Astrocyte (in vitro differentiated cells and primary cell): ENCODE measurements around the gene UQCR11. TPM values are rescaled to one million over a fixed set of nuclear protein-coding genes. Genes with fewer than 3 reads are reported as not detected.
A peak's percentile ranks its signal among the peaks of the same experiment; 100 is the strongest.

ENCODE experiments used
- DNase-seq: peaks from one replicate; pipeline ENCODE4 v3.0.0-alpha.2; 2010; ENCODE audit warnings: low read depth
- FAIRE-seq: peaks from 2 replicates; lab custom pipeline; 2011; peaks lifted over from hg19 to GRCh38; lab: Jason Lieb, UNC
- H2AFZ ChIP-seq: 2 replicates; pipeline ENCODE4 v1.6.0; 2012; ENCODE audit warnings: low read depth, low read length, inconsistent platforms
- H3K27ac ChIP-seq: 2 replicates; pipeline ENCODE4 v1.5.1; 2011; ENCODE audit warnings: low read depth, low read length, inconsistent platforms
- H3K27me3 ChIP-seq: 2 replicates; pipeline ENCODE4 v1.6.0; 2011; ENCODE audit warnings: low read length, inconsistent platforms; ENCODE audit not compliant: insufficient read depth
- H3K36me3 ChIP-seq: 2 replicates; pipeline ENCODE4 v1.5.1; 2011; ENCODE audit warnings: low read length, inconsistent platforms; ENCODE audit not compliant: insufficient read depth
- H3K4me1 ChIP-seq: 2 replicates; pipeline ENCODE4 v1.5.1; 2011; ENCODE audit warnings: low read length, inconsistent platforms; ENCODE audit not compliant: insufficient read depth
- H3K4me2 ChIP-seq: 2 replicates; pipeline ENCODE4 v1.6.0; 2012; ENCODE audit warnings: low read length, inconsistent platforms
- H3K4me3 ChIP-seq: 2 replicates; pipeline ENCODE4 v1.5.1; 2011; ENCODE audit warnings: low read depth, mild to moderate bottlenecking, low read length, inconsistent platforms; ENCODE audit not compliant: insufficient read depth
- H3K79me2 ChIP-seq: 2 replicates; pipeline ENCODE4 v1.6.0; 2012; ENCODE audit warnings: mild to moderate bottlenecking, low read length, inconsistent platforms; ENCODE audit not compliant: insufficient read depth
- H3K9ac ChIP-seq: 2 replicates; pipeline ENCODE4 v1.6.0; 2012; ENCODE audit warnings: mild to moderate bottlenecking, low read length, inconsistent platforms
- H3K9me3 ChIP-seq: 2 replicates; pipeline ENCODE4 v1.5.1; 2012; ENCODE audit warnings: low read depth, mild to moderate bottlenecking, low read length, inconsistent platforms; ENCODE audit not compliant: insufficient read depth
- H4K20me1 ChIP-seq: 2 replicates; pipeline ENCODE4 v1.6.0; 2012; ENCODE audit warnings: low read length, inconsistent platforms; ENCODE audit not compliant: insufficient read depth
- H3K27ac Mint-ChIP-seq: one replicate; pipeline ENCODE4 v1.8.0; 2021; ENCODE audit warnings: mild to moderate bottlenecking, mixed read lengths; ENCODE audit not compliant: unreplicated experiment
- H3K27me3 Mint-ChIP-seq: one replicate; pipeline ENCODE4 v1.8.0; 2021; ENCODE audit warnings: low read depth, mixed read lengths; ENCODE audit not compliant: unreplicated experiment
- H3K36me3 Mint-ChIP-seq: one replicate; pipeline ENCODE4 v1.8.0; 2021; ENCODE audit warnings: low read depth, mixed read lengths; ENCODE audit not compliant: unreplicated experiment
- H3K4me1 Mint-ChIP-seq: one replicate; pipeline ENCODE4 v1.8.0; 2021; ENCODE audit warnings: low read depth, mixed read lengths; ENCODE audit not compliant: unreplicated experiment
- H3K4me3 Mint-ChIP-seq: one replicate; pipeline ENCODE4 v1.8.0; 2021; ENCODE audit warnings: mild to moderate bottlenecking, moderate library complexity, mixed read lengths; ENCODE audit not compliant: unreplicated experiment
- H3K9me3 Mint-ChIP-seq: one replicate; pipeline ENCODE4 v1.8.0; 2021; ENCODE audit warnings: mild to moderate bottlenecking, mixed read lengths; ENCODE audit not compliant: unreplicated experiment
- EZH2 ChIP-seq: IDR thresholded peaks from 2 replicates; pipeline ENCODE4 v1.6.1; 2012; ENCODE audit warnings: mild to moderate bottlenecking, low read length, inconsistent platforms; ENCODE audit not compliant: insufficient read depth
- total RNA-seq: library from RNA; stranded (reverse); gene quantifications from 2 replicates; pipeline ENCODE4 v1.2.1, GENCODE V29; 2021
- TF ChIP-seq, protein P1 (sequence below): IDR thresholded peaks from 2 replicates; pipeline ENCODE4 v1.5.1; 2011; ENCODE audit warnings: low read depth, mild to moderate bottlenecking, inconsistent platforms, low read length, moderate library complexity; ENCODE audit not compliant: insufficient read depth

Gene UQCR11
- total RNA-seq, 1 donor from 2014 or later = 255 TPM

DNA sequence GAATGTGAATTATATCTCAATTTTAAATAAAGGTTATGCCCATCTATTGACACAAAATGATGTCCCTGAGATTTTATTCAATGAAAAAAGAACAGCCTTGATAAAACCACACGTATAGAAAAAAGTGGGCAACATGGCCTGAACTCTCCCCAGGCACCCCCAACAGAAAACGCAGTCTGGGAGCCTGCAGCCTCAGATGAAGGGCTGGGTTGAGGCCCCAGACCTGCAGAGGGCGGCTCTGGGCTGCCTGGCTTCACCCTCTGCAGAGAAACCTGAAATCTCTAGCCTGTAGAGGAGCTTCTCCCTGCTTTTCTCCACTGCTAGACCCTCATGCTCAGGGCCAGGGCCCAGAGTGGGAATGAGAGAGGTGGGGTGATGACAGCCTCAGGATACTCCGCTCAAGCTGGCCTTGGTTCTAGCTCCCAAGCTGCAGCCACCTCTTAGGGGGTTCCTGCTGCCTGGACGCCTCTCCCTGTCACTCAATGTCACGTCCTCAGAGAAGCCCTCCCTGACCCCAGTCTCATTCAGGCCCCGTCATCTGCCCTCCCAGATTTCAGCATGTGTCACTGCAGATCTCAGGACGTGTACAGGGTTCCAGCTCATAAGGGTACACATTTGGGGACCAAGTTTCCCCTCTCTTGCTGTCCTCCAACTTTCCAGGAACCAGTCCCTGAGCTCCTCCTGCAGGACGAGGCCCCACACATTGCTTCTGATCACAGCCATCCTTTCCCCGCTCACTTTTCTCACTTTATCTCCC, 14.4 kb downstream of the UQCR11 start:
- Histone ChIP-seq H3K9ac (peak overlapping the region; percentile 100), H3K4me3 (peak overlapping the region; percentile 84), H3K4me2 (peak overlapping the region; percentile 97), H3K79me2 (peaks cover 61% of the 10 kb centered on the region), H3K27ac (no peak overlapping the region), H3K36me3 (no peaks in the 10 kb centered on the region), H3K4me1 (peaks cover 11% of the 10 kb centered on the region), H2AFZ (no peak overlapping the region), H3K9me3 (no peaks in the 10 kb centered on the region), H3K27me3 (no peaks in the 10 kb centered on the region), H4K20me1 (peaks cover 47% of the 10 kb centered on the region)
- H3K27ac Mint-ChIP-seq = peak overlapping the region; percentile 80
- H3K27me3 Mint-ChIP-seq = no peaks in the 10 kb centered on the region
- H3K36me3 Mint-ChIP-seq = peaks cover 8% of the 10 kb centered on the region
- H3K4me1 Mint-ChIP-seq = peaks cover 6% of the 10 kb centered on the region
- no peak for TF ChIP-seq EZH2
- TF ChIP-seq, protein P1, sequence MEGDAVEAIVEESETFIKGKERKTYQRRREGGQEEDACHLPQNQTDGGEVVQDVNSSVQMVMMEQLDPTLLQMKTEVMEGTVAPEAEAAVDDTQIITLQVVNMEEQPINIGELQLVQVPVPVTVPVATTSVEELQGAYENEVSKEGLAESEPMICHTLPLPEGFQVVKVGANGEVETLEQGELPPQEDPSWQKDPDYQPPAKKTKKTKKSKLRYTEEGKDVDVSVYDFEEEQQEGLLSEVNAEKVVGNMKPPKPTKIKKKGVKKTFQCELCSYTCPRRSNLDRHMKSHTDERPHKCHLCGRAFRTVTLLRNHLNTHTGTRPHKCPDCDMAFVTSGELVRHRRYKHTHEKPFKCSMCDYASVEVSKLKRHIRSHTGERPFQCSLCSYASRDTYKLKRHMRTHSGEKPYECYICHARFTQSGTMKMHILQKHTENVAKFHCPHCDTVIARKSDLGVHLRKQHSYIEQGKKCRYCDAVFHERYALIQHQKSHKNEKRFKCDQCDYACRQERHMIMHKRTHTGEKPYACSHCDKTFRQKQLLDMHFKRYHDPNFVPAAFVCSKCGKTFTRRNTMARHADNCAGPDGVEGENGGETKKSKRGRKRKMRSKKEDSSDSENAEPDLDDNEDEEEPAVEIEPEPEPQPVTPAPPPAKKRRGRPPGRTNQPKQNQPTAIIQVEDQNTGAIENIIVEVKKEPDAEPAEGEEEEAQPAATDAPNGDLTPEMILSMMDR = no peak
- FAIRE-seq = no peak
- H3K4me3 Mint-ChIP-seq = peak overlapping the region; percentile 95
- no peak for DNase-seq
- no peaks in the 10 kb centered on the region for H3K9me3 Mint-ChIP-seq

DNA sequence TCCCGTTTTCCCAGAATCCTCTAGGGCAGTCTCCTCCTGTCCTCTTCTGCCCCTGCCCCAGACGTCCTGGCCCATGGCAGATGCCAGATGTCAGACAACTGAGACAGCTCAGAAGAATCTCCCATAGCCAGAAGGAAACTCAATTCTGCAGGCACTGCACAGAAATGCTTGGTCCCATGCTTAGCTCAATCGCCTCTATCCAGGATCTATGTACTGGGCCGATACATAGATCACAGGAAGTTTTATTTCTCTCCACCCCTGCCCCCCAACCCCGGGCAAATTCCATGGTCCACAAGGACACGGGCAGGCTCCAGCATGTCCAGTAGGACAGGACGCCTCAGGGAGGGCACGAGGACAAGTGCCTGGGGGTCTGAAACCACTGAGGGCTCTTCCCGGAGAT, 17.4 kb downstream of the UQCR11 start:
- TF ChIP-seq, protein P1 = no peak
- no peak for TF ChIP-seq EZH2

DNA sequence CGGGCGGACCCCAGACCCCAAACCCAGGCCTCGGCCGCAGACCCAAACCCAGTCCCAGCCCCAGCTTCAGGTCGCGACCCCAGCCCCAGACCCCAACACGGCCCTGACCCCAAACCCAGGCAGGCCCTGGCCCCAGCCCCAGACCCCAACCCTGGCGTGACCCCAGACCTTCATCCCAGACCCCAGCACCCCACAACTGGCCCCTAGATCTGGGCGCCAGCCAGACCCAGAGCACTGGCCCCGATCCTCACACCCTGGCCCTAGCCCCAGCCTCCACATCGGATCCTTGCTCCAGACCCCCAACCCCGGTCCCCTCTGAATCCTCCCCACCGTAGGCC, 20.1 kb downstream of the UQCR11 start:
- Histone ChIP-seq H3K9ac (no peak overlapping the region), H3K27ac (no peak overlapping the region), H4K20me1 (peaks cover 39% of the 10 kb centered on the region), H3K4me1 (no peaks in the 10 kb centered on the region), H3K36me3 (peaks cover 8% of the 10 kb centered on the region), H3K79me2 (peaks cover 55% of the 10 kb centered on the region), H2AFZ (no peak overlapping the region), H3K27me3 (no peaks in the 10 kb centered on the region), H3K4me3 (no peak overlapping the region), H3K4me2 (no peak overlapping the region), H3K9me3 (no peaks in the 10 kb centered on the region)
- DNase-seq = no peak
- FAIRE-seq = no peak
- no peaks in the 10 kb centered on the region for H3K9me3 Mint-ChIP-seq
- no peaks in the 10 kb centered on the region for H3K27me3 Mint-ChIP-seq
- H3K4me1 Mint-ChIP-seq = no peaks in the 10 kb centered on the region
- no peak for TF ChIP-seq EZH2
- TF ChIP-seq, protein P1 = no peak
- H3K36me3 Mint-ChIP-seq = peaks cover 12% of the 10 kb centered on the region
- no peak overlapping the region for H3K4me3 Mint-ChIP-seq
- no peak overlapping the region for H3K27ac Mint-ChIP-seq

More for the DNA sequence above, 17.4 kb downstream of the UQCR11 start:
- Mint-ChIP-seq H3K27ac (no peak overlapping the region), H3K9me3 (no peaks in the 10 kb centered on the region), H3K4me3 (no peak overlapping the region), H3K36me3 (peaks cover 12% of the 10 kb centered on the region), H3K27me3 (no peaks in the 10 kb centered on the region), H3K4me1 (peaks cover 6% of the 10 kb centered on the region)
- Histone ChIP-seq H4K20me1 (peaks cover 53% of the 10 kb centered on the region), H2AFZ (no peak overlapping the region), H3K4me1 (peaks cover 11% of the 10 kb centered on the region), H3K27me3 (no peaks in the 10 kb centered on the region), H3K9me3 (no peaks in the 10 kb centered on the region), H3K9ac (no peak overlapping the region), H3K27ac (no peak overlapping the region), H3K4me2 (no peak overlapping the region), H3K36me3 (peaks cover 4% of the 10 kb centered on the region), H3K79me2 (peaks cover 74% of the 10 kb centered on the region), H3K4me3 (no peak overlapping the region)
- FAIRE-seq (no peak), DNase-seq (no peak)
